22Rv1 (cell line): ENCODE results near the gene DESI2.

ENCODE experiments used
- CTCF ChIP-seq: fragments of 450-650 bp; IDR thresholded peaks from 2 replicates; pipeline ENCODE4 v1.5.1; 2017; ENCODE audit warnings: mild to moderate bottlenecking
- ZFX ChIP-seq: fragments of 450-650 bp; IDR thresholded peaks from 2 replicates; pipeline ENCODE4 v1.6.1; 2017; ENCODE audit warnings: antibody characterized with exemption, borderline replicate concordance

- TF ChIP-seq CTCF (peak; percentile 48), ZFX (no peak)
Measured at GRCh38 chr1:244653439-244654107, 647 bp downstream of the DESI2 start.
